NCI-H1417 treated with DMSO at 0.1 percent for 48 hours (cell line): ENCODE measurements around the gene DIP2C.
"Not testable (repeated sequence)": the region's sequence is repeated elsewhere in the genome, so short reads cannot be mapped to it uniquely, and the experiment has no call there.

ENCODE experiments used
- DNase-seq: peaks from one replicate; lab custom pipeline; 2025; lab: John Stamatoyannopoulos, UW

The DIP2C gene

GRCh38 chr10:273088-273487 is 416.4 kb downstream of the DIP2C start:
- DNase-seq, result no peak

DNA sequence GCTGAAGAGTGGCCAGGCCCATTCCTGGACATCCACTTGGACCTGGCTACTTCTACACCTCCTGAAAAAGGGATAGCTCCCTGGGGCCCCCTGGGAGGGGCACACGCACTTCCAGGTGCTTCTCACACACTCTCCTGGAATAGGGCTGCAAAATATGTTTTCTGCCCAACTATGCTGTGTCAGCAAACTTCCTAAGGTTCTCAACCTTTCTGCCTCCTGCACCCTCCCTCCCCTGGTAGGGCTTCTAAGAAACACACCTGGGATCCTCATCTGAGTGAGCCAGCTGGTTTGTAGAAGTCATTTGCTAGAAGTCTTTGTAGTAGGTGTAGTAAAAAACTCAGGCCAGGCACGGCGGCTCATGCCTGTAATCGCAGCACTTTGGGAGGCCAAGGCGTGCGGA is 417.7 kb downstream of the DIP2C start:
- DNase-seq, result no peak

DNA sequence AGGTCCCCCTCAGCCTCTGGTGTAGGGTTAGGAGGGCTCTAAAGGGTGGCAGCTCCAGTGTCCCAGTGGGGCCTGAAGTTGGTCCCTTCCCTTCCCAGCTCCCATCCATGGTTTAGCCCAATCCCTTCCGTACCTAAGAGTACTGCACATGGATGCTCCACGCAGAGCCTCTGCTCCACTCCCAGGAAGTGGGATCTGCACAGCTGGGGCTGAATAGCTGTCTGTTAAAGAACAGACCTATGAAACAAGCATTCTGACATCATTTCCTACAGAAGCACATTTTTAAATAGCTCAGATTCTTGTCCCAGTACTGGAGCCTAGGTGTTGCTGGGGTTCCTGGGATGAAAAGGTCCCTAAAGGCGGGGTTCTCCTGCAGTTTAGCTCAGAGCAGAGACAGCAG is 418.3 kb downstream of the DIP2C start:
- DNase-seq, result no peak

DNA sequence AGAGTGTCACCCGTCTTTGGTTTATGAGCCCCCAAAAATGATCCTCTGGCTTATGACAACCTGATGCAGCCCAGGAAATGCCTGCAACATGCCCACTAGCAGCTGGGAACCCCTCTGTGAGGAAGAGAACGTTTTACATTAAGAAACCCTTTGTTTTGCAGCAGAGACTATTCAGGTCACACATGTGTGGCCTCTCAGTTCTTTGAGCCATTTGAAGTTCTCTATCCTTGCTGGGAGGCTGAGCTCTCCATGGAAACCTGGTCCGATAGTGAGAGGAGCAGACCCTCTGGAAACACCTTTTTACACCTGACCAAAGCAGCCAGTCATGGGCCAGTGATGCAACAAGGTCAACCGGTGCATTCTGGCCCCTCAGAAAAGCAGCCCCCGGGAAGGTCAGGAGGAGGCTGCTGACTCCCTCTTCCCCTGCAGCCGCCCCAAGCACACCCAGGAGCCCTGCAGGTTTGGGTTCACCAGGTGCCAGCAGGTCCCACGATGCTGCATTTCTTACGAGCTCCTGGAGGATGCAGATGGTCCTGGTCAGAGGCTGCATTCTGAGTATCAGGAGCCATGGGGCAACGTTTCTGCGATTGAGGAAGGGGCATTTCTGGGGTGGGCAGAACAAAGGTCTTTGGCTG is 419.9 kb downstream of the DIP2C start:
- DNase-seq, result no peak

- DNase-seq, result no peak
These were observed 421.8 kb downstream of the DIP2C start for GRCh38 chr10:267705-268104.

DNA sequence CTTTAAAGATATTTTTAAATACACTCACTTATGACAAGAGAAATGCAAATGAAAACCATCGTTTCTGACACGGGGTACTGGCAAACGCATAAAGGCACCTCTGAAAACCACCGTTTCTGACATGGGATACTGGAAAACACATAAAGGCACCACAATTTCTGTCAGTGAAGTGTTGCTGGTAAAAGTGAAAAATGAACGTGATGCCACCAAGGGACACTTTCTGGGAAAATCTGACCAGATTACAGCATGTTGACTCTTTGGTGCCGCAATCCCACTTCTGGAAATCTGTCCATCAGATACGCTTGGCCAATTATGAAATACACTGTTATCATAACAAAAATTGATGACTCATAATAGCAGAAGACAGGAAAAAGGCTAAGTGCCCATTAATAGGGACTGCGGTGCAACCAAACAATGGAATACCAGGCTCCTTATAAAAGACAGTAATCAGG is 422.5 kb downstream of the DIP2C start:
- no peak for DNase-seq

DNA sequence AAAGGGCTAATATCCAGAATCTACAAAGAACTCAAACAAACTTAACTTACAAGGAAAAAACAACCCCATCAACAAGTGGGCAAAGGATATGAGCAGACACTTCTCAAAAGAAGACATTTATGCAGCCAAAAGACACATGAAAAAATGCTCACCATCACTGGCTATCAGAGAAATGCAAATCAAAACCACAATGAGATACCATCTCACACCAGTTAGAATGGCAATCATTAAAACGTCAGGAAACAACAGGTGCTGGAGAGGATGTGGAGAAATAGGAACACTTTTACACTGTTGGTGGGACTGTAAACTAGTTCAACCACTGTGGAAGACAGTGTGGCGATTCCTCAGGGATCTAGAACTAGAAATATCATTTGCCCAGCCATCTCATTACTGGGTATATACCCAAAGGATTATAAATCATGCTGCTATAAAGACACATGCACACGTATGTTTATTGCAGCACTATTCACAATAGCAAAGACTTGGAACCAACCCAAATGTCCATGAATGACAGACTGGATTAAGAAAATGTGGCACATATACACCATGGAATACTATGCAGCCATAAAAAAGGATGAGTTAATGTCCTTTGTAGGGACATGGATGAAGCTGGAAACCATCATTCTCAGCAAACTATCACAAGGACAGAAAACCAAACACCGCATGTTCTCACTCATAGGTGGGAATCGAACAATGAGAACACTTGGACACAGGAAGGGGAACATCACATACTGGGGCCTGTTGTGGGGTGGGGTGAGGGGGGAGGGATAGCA is 423.5 kb downstream of the DIP2C start:
- DNase-seq, result not testable (repeated sequence)

DNA sequence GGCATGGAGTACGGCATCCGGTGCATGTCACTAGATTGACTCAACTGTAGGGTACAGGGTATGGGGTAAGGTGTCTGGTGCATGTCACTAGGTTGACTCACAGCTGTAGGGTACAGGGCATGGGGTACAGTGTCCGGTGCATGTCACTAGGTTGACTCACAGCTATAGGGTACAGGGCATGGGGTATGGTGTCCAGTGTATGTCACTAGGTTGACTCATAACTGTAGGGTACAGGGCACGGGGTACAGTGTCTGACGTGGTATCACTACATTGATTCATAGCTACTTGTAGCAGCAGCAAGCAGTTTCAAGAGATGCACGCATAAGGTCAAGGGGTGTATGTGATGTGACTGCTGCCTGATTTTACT is 424.4 kb downstream of the DIP2C start:
- not testable (repeated sequence) for DNase-seq

DNA sequence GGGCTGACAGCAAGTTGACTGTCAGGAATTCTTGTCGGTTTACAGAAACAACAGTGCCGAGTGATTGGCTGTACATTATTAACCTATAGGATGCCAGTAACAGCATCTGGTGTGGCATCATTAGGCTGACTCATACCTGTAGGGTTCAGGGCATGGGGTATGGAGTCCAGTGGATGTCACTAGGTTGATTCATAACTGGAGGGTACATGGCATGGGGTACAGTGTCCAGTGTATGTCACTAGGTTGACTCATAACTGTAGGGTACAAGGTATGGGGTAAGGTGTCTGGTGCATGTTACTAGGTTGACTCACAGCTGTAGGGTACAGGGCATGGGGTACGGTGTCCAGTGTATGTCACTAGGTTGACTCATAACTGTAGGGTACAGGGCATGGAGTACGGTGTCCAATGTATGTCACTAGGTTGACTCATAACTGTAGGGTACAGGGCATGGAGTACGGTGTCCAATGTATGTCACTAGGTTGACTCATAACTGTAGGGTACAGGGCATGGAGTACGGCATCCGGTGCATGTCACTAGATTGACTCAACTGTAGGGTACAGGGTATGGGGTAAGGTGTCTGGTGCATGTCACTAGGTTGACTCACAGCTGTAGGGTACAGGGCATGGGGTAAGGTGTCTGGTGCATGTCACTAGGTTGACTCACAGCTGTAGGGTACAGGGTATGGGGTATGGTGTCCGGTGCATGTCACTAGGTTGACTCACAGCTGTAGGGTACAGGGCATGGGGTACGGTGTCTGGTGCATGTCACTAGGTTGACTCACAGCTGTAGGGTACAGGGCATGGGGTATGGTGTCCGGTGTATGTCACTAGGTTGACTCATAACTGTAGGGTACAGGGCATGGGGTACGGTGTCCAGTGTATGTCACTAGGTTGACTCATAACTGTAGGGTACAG is 425.1 kb downstream of the DIP2C start:
- not testable (repeated sequence) for DNase-seq

- no peak for DNase-seq
These were observed 428.5 kb downstream of the DIP2C start for GRCh38 chr10:260819-261429.

DNA sequence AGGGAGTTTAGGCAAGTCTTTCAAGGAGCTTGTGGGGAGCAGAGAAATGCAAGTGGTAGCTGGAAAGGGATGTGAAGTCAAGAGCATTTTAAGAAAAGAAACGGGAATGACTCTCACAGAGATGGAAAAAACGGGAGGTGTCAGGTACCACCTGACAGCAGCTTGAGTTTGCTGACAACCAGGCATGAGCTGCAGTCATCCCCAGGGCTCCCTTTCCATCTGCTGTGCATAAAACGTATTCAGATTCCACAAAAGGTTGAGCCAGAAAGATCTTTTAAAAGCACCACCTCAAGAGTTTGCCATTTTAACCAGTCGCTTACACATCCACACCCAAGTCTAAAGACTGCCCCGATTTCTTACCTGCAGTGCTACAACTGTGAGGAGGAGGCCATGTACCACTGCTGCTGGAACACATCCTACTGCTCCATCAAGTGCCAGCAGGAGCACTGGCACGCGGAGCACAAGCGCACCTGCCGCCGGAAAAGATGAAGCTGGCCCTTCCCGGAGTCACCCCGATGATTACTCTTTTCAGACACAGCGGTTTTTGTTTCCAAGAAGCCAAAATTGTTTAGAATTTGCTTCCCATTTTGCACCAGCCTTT is 437.4 kb downstream of the DIP2C start:
- no peak for DNase-seq

DNA sequence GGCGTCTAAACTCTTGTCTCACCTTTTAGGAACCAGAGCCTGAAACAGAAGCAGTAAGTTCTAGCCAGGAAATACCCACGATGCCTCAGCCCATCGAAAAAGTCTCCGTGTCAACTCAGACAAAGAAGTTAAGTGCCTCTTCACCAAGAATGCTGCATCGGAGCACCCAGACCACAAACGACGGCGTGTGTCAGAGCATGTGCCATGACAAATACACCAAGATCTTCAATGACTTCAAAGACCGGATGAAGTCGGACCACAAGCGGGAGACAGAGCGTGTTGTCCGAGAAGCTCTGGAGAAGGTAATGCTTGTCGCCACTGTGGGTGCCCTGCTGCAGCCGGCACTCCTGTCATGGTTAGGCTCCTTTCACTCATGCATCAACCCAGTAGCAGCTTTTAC is 441.2 kb downstream of the DIP2C start:
- DNase-seq, result no peak

GRCh38 chr10:247480-247879 is 442.0 kb downstream of the DIP2C start:
- no peak for DNase-seq

DNA sequence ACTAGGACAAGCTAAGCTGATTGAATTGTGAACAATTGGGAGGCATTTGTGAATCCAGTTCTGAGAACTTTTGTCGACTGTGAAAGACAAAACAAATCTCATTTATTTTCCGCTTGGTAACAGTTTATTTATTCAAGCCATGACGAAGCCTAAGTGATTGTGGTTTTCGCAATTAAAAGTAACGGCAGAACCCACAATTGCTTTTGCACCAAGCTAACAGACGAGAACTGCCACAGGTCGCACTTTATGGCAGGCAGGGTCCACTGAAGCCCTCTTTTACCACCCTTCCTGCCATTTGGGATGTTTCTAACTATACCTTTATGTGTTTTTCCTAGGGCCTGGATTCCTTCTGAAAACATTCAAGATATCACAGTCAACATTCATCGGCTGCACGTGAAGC is 443.0 kb downstream of the DIP2C start:
- DNase-seq, result no peak

GRCh38 chr10:244227-244626 is 445.2 kb downstream of the DIP2C start:
- no peak for DNase-seq

DNA sequence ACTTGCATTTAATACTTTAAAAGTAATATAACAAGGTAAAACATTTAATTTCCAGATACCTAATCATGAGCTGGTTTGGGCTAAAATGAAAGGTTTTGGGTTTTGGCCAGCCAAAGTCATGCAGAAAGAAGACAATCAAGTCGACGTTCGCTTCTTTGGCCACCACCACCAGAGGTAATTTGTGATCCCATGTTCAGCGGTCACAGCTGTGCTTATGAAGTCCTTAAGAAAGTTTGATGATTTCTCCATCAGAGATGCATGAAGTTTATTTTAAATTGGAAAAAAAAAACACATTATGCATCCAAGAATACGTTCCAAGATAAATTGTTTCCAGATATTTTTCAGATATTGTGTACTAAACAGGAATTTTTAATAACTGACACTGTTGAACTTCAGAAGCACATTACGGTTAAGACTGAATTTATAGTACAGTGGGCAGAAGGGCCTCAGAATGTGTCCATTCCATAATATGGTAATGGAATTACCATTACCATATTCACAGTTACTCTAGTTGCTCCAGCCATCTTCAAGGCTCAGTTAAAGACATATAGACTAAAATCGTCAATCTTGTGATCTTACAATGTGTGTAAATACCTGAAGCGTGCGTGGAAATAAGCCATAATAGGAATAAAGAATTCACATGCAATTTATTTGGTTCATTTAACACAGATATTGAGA is 447.4 kb downstream of the DIP2C start:
- no peak for DNase-seq

- DNase-seq, result no peak
These were observed 448.0 kb downstream of the DIP2C start for GRCh38 chr10:241451-241850.

DNA sequence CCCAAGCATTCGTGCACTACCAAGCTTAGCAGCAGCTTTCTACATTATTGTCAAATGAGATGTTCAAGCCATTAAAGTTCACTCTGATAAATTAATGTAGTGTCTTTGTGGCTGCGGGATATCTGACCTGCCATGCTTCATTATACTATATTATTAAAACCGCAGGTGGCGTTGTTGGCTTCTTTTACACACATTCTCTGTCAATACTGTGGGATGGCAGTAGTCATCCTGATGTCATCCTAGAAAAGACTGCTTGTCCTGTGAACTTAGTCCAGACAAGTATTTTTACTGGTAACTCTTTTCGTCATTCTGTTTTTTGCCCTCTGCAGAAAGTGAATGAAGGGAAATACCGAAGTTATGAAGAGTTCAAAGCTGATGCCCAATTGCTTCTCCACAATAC is 450.4 kb downstream of the DIP2C start:
- DNase-seq, result no peak

DNA sequence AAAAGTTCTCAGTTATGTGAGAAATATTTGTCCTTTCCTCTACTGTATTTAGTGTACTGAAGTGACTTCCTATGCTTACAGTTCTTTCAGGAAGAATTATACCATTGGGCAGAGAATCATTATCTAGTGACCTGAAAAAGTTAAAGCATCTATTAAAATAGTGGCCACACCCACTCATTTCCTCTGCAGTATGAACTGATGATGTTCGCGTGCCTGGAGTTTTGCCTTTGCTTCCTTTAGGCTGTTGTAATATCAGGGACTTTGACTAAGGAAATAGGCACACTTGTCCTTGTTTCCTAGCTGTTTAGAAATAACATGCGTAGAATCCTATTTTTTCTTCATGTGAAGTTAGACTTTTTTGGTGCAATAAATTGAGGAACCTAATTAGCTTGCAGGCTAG is 453.6 kb downstream of the DIP2C start:
- no peak for DNase-seq

- DNase-seq, result no peak
These were observed 454.6 kb downstream of the DIP2C start for GRCh38 chr10:234708-235406.

DNA sequence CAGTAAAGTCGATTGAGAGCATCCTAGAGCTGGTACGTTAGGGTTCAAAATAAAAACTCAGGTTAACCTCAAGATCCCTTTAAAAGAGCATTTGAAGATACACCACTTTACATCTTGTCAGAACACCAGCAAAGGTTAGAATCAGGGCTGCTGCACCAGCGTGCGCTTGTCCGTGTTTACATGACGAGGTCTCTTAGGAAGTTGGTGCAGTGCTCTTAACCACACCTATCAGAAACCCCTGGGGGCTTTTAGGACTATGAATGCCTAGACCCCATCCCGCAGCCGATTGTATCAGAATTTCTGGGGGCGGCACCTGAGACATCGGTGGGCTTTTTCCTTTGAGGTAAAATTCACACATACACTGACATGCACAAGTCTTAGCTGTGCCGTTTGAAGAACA is 456.6 kb downstream of the DIP2C start:
- DNase-seq, result no peak
